Suprapubic skin (tissue), 3 donors: ENCODE results near the gene PFDN4.

Experiments
- POLR2A ChIP-seq, 2 donors: fragments of 450-650 bp; IDR thresholded peaks; one replicate each; pipeline ENCODE4 v1.6.1; 2017; ENCODE audit warnings: antibody characterized with exemption in 2 of 2, mild to moderate bottlenecking in 2 of 2, moderate library complexity in 2 of 2
- TF ChIP-seq, protein P1 (sequence below), 2 donors: fragments of 200-600 bp in 1 of 2; fragments of 450-650 bp in 1 of 2; sonication (generic) in 1 of 2; IDR thresholded peaks; one replicate each; pipeline ENCODE4 v1.5.1; 2016 to 2019; ENCODE audit warnings: antibody characterized with exemption in 2 of 2, mild to moderate bottlenecking in 1 of 2, moderate library complexity in 1 of 2

DNA sequence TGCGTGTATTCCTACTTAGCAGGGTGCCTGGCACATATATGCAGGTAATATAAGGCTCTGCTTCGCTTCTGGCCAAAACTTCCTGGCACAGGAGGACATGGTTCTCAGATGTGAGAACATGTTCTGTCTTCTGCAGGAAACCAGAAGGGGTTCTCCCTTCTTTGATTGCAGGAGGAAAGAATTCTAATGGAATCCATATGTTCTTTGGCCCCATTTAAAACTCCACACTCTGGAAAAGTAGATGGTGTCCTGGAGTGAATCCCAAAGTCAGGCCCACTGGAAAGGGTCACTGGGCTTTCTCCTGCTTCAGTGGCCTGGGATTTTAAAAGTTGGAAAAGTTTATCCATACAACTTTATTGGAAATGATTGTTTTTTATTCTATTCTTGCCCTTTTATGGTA lies 17.7 kb upstream of the PFDN4 start:
- TF ChIP-seq, protein P1, sequence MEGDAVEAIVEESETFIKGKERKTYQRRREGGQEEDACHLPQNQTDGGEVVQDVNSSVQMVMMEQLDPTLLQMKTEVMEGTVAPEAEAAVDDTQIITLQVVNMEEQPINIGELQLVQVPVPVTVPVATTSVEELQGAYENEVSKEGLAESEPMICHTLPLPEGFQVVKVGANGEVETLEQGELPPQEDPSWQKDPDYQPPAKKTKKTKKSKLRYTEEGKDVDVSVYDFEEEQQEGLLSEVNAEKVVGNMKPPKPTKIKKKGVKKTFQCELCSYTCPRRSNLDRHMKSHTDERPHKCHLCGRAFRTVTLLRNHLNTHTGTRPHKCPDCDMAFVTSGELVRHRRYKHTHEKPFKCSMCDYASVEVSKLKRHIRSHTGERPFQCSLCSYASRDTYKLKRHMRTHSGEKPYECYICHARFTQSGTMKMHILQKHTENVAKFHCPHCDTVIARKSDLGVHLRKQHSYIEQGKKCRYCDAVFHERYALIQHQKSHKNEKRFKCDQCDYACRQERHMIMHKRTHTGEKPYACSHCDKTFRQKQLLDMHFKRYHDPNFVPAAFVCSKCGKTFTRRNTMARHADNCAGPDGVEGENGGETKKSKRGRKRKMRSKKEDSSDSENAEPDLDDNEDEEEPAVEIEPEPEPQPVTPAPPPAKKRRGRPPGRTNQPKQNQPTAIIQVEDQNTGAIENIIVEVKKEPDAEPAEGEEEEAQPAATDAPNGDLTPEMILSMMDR (IDR thresholded peaks at IDR 0.05): no peak
- TF ChIP-seq POLR2A (IDR thresholded peaks at IDR 0.05): no peak
